Mucosa of rectum (tissue), 2 donors: ENCODE results near the gene KRT86.
"Not testable (repeated sequence)": the region's sequence is repeated elsewhere in the genome, so short reads cannot be mapped to it uniquely, and the experiment has no call there.

Experiments
- H3K27ac ChIP-seq, 2 donors: one replicate each; pipeline ENCODE4 v1.7.0; 2013; ENCODE audit warnings: inconsistent platforms in 2 of 2, low read depth in 2 of 2, low read length in 2 of 2
- H3K27me3 ChIP-seq, 2 donors: one replicate each; pipeline ENCODE4 v1.7.0; 2013; ENCODE audit warnings: low read length in 2 of 2; ENCODE audit not compliant: control insufficient read depth in 2 of 2, insufficient read depth in 2 of 2
- H3K36me3 ChIP-seq, 2 donors: one replicate each; pipeline ENCODE4 v1.7.0; 2013; ENCODE audit warnings: low read length in 2 of 2; ENCODE audit not compliant: control insufficient read depth in 2 of 2, insufficient read depth in 2 of 2
- H3K4me1 ChIP-seq, 2 donors: one replicate each; pipeline ENCODE4 v1.7.0; 2013; ENCODE audit warnings: low read length in 2 of 2, mild to moderate bottlenecking in 1 of 2; ENCODE audit not compliant: control insufficient read depth in 2 of 2, insufficient read depth in 2 of 2
- H3K4me3 ChIP-seq, 2 donors: one replicate each; pipeline ENCODE4 v1.7.0; 2013; ENCODE audit warnings: low read length in 2 of 2
- H3K9ac ChIP-seq, 2 donors: one replicate each; pipeline ENCODE4 v1.7.0; 2013; ENCODE audit warnings: low read length in 2 of 2, low read depth in 1 of 2, mild to moderate bottlenecking in 1 of 2
- H3K9me3 ChIP-seq, 2 donors: one replicate each; pipeline ENCODE4 v1.7.0; 2013; ENCODE audit warnings: low read length in 2 of 2; ENCODE audit not compliant: control insufficient read depth in 2 of 2
- donor health status: healthy.
- donor health status: Normal muscosa, but diverticular disease.

Gene KRT86

DNA sequence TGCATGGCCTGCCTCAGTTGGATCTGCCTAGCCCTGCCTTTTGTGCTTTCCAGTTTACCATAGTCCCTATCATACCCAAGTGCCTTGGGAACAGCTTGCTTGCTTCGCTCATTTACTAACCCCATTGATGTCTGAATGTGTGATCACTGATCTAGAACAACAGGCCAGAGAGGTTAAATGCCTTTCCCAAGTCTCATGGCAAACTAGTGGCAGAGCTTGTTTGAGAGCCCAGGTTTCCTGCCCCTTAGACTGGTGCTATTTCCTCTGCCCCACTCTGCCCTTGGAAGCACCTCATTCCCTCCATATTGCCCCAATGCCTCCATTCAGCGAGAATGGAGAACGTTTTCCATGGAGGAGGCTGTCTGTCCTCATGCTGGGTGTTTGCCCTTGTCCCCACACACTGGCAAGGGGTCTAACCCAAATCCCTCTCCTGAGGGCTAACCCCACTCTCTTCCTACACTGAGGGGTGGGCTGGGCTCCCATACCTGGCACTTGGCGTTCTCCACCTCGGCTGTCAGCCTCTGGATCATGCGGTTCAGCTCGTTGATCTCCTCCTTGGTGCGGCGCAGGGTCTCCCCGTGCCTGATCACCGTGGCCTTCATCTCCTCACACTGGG is 21.6 kb upstream of the KRT86 start:
- Histone ChIP-seq H3K9ac (no peak overlapping the region), H3K36me3 (no peaks in the 10 kb centered on the region), H3K4me1 (no peaks in the 10 kb centered on the region), H3K4me3 (no peak overlapping the region), H3K27ac (no peak overlapping the region), H3K9me3 (no peaks in the 10 kb centered on the region), H3K27me3 (peaks cover 16 to 25% of the 10 kb centered on the region in 2 donors)

DNA sequence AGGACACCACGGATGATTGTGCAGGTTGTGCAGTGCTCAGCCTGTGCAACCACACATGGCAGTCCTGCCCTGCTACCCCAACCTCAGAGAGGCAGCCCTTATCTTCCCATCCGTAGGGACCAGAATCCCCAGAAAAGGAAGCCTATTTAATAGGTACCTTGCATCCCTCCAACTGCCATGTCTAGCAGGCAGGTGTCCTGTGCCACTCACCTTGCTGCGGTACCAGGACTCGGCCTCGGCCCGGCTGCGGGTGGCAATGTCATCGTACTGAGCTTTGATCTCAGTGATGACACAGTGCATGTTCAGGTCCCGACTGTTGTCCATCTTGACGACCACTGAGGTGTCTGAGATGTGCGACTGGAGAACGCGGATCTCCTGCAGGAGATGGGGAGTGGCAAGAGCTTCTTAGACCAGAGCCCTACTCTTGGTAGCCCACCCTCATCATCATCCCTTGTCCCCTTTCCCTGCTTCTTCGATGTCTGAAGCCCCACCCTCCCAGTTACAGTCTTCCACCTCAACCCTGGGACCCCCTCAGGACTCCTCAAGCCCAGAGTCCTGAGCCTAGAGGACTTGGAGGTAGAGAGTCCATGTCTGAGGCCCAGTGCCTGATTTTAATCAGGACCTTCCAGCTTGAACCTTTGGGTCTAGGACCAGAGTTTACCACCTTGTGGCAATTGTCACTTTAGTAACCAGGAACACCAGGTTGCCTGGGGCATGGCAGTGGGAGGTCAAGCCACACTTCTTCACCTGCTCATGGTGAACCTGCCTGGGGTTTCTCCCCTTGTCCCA is 20.9 kb upstream of the KRT86 start:
- Histone ChIP-seq H3K4me1 (peaks cover 0 to 2% of the 10 kb centered on the region in 2 donors), H3K36me3 (no peaks in the 10 kb centered on the region), H3K9me3 (no peaks in the 10 kb centered on the region), H3K9ac (no peak overlapping the region), H3K27me3 (peaks cover 17 to 25% of the 10 kb centered on the region in 2 donors), H3K4me3 (no peak overlapping the region), H3K27ac (no peak overlapping the region)

DNA sequence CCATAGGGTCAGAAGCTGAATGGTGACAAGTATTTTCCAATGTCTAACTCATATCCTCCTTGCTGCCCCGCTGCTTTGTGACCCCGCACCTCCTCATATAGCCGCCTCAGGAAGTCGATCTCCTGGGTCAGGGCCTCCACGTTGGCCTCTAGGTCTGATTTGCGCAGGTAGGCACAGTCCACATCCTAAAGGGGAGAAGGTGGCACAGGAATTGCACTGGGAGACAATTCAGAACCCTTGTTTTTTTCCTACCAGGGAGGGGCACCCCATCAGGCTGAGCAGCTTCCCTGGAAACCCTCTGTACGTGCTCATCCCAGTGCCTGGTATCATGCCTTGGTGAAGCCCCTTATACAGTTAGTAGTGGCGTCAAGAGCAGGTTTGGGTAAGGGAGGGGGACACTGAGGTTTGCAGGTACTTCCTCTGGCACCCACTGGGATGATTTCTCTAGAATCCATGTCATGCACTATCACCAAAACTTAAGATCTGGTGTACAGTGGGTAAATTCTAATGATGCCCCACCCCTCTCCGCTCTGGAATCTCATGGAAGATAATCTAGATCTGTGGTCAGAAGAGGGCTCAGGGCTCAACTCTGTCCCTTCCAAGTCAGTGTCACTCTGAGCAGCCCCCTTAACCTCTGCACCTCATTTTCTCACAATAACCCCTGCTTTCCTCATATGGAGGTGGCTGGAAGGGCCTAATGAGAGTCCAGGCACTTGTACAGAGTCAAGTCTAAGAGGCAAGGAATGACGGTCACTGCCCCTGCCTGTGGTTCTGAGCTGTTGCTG is 20.1 kb upstream of the KRT86 start:
- Histone ChIP-seq H3K4me3 (no peak overlapping the region), H3K36me3 (no peaks in the 10 kb centered on the region), H3K27me3 (peaks cover 24% of the 10 kb centered on the region in 2 donors)

DNA sequence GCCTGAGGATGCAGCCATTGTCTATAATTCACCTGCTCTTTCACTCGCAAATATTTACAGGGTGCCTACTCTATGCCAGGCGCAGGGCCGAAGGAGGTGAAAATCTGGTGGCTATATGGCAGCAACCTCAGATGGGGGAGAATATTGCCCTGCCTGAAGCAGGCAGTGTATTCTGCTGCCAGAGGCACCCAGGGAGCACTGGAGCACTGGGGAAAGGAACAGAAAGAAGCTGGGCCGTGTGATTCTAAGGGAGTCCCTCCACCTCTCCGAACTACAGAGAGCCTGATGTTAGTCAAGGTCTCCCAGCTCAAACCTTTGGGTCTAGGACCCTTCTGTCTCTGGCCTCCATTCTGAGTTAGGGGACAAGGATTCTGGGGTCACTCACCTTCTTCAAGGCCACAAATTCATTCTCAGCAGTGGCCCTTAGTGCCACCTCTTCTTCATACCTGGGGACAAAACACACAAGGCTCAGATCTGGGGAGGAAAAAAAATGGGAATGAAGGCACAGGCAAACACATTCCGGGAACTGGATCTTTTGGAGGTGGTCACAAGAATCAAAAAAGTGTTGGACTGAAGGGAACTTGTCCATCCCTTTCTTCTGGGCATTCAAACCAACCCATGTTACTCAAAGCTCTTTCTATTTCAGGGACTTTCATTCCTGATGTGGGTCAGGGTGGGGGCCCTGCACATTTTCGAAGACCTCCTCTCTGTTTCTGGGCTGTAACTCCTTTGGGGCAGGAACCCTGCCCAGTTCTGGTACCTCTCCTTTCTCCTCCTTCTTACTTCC is 19.3 kb upstream of the KRT86 start:
- no peak overlapping the region for H3K9ac ChIP-seq
- H3K27ac ChIP-seq: no peak overlapping the region
- no peak overlapping the region for H3K4me3 ChIP-seq
- H3K36me3 ChIP-seq: no peaks in the 10 kb centered on the region
- peaks cover 0 to 2% of the 10 kb centered on the region in 2 donors for H3K4me1 ChIP-seq
- no peaks in the 10 kb centered on the region for H3K9me3 ChIP-seq
- H3K27me3 ChIP-seq: peaks cover 24 to 28% of the 10 kb centered on the region in 2 donors

More for the DNA sequence above, 20.1 kb upstream of the KRT86 start:
- H3K27ac ChIP-seq: no peak overlapping the region
- peaks cover 0 to 2% of the 10 kb centered on the region in 2 donors for H3K4me1 ChIP-seq
- H3K9ac ChIP-seq: no peak overlapping the region
- no peaks in the 10 kb centered on the region for H3K9me3 ChIP-seq

DNA sequence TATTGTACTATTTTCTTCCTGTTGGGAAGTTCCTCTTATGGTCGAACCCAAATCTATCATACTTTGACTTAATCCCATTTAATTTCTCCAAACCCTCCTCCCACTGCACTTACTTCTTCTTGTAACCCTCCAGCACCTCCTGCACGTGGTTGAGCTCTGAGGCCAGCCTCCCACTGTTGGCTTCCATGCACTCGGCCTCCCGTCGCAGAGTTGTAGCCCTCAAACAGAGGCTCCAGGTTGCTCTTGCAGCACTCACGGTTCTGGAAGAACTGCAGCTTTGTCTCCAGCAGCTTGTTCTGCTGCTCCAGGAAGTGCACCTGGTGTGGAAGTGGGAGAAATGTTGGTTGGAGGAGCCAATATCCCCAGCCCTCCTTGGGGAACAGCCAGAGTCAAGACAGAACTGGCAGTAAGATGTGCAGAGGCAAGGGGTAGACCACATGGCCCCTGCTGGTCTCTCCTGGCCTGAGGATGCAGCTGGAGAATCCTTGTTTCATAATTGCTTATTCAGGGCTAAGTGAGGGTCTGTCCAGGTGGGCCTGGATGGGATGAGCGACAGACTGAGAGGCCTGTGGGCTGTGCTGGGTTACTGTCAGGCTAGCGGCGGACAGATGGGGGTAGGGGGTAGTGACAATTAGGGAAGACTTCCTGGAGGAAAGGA is 18.4 kb upstream of the KRT86 start:
- Histone ChIP-seq H3K27ac (no peak overlapping the region), H3K9me3 (no peaks in the 10 kb centered on the region), H3K27me3 (peaks cover 24 to 28% of the 10 kb centered on the region in 2 donors), H3K9ac (no peak overlapping the region), H3K4me1 (peaks cover 0 to 2% of the 10 kb centered on the region in 2 donors), H3K36me3 (no peaks in the 10 kb centered on the region), H3K4me3 (no peak overlapping the region)

DNA sequence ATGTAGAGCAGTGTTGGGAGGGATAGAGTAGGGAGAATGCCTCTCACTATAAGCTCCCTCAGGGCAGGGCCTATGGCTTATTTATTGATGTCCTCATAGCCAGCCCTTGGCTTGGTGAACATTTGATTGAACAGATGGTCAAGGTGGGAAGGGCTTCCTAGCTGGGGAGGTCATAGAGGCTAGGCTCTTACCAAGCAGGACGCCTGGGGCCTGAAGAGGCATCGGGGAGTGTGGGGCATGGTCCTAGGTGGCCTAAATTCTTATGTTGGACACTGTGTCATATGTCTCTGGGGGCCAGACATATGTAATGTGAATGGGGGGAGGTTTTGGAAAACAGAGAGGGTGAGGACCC is 17.9 kb upstream of the KRT86 start:
- no peak overlapping the region for H3K27ac ChIP-seq
- no peaks in the 10 kb centered on the region for H3K36me3 ChIP-seq
- no peaks in the 10 kb centered on the region for H3K9me3 ChIP-seq
- H3K27me3 ChIP-seq: peaks cover 24 to 28% of the 10 kb centered on the region in 2 donors
- peaks cover 0 to 2% of the 10 kb centered on the region in 2 donors for H3K4me1 ChIP-seq
- H3K9ac ChIP-seq: no peak overlapping the region
- no peak overlapping the region for H3K4me3 ChIP-seq

DNA sequence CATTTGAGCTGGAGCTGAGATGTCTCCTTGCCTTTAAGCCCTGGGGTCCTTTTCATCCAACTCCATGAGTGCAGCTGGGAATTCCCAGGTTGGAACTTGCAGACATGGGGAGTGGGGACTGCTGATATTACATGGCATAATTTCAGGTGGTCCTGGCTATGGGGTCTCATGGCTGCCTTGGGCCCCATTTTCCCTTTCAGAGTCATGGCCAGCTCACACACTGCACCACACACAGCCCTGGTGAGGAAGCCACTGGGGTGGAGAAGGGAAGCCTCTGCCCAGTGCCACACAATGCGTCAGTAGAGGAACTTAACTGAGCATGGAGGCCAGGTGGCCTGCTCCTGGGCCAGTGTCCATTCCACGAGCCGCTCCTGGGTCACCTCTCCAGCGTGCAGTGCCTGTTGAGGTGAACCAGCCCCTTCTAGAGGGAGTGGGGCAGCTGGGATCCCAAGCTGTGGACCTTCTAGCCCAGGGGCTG is 17.3 kb upstream of the KRT86 start:
- Histone ChIP-seq H3K9ac (no peak overlapping the region), H3K27ac (no peak overlapping the region), H3K27me3 (peaks cover 24 to 28% of the 10 kb centered on the region in 2 donors), H3K4me1 (peaks cover 0 to 2% of the 10 kb centered on the region in 2 donors), H3K4me3 (no peak overlapping the region), H3K36me3 (no peaks in the 10 kb centered on the region), H3K9me3 (no peaks in the 10 kb centered on the region)

DNA sequence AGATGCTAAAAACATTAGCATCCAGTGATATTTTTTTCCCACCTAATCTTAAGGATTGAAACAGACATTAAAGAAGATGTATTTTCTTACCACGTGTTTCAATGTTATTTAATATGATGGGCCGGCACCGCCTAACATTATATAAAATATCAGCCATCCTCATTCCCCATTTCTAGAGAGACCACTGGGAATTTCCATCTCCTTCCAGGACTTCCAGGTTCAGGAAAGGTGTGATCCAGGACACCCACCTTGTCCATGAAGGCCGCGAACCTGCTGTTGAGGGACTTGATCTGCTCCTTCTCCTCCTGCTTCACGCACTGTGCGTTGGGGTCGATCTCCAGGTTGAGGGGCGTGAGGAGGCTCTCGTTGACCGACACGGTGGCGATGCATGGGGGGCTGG is 16.5 kb upstream of the KRT86 start:
- not testable (repeated sequence) for H3K36me3 ChIP-seq, H3K9ac ChIP-seq, H3K4me1 ChIP-seq, H3K4me3 ChIP-seq, H3K27ac ChIP-seq, H3K9me3 ChIP-seq
- H3K27me3 ChIP-seq: peaks cover 24 to 28% of the 10 kb centered on the region in 2 donors

DNA sequence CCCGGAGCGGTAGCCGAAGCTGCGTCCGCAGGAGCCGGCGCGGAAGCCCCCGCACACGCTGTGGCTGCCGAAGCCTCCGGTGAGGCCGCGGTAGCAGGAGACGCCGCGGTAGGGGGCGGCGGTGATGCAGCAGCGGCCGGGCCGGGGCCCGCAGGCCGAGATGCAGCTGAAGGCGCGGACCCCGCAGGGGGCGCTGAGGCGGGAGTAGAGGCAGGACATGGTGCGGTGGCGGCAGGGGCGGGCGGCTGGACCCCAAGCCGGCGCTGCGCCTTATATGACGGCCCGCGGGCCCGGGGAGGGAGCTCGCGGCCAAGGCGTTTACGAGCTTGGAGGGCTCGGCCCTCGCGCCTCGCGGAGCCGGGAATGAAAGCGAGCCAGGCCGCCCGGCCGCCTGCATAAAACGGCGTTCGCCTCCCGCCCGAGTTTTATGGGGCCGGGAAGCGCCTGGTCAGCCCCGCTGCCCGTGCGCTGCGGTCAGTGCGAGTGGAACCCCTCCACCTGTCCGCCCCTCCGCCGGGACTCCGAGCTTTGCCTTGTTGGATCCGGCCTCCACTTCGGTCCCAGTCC is 16.0 kb upstream of the KRT86 start:
- Histone ChIP-seq H3K27me3 (peaks cover 24 to 28% of the 10 kb centered on the region in 2 donors), H3K36me3 (no peaks in the 10 kb centered on the region), H3K9me3 (no peaks in the 10 kb centered on the region), H3K9ac (no peak overlapping the region), H3K27ac (no peak overlapping the region), H3K4me1 (peaks cover 0 to 2% of the 10 kb centered on the region in 2 donors), H3K4me3 (no peak overlapping the region)
